GM19043 (cell line): ENCODE results near the gene NDUFS8.

Experiments
- ATAC-seq: cut with Tn5 transposase; IDR thresholded peaks from one replicate; pipeline ENCODE4 v1.9.1; 2021; ENCODE audit warnings: low read depth; ENCODE audit not compliant: unreplicated experiment

NDUFS8 gene

DNA sequence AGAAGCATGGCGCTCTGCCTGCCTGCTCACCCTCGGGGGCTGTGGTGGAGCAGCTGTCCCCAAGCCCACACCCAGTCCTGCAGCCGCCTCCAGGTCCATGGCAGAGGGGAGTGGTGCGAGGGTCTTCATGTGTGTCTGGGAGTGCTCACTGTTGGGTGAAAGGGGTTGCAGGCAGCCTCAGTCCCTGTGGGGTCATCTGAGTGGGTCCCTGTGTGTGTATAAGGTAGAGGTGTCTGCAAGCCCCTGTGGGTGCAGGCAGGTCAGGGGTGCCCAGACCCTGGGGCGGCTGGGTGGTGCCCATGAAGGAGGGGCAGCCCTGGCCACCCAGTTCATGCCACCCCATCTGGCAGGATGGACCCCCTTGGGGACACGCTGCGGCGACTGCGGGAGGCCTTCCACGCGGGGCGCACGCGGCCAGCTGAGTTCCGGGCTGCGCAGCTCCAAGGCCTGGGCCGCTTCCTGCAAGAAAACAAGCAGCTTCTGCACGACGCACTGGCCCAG, 15.5 kb upstream of the NDUFS8 start:
- ATAC-seq: no peak

GRCh38 chr11:68015467-68015866, 15.0 kb upstream of the NDUFS8 start:
- no peak for ATAC-seq

GRCh38 chr11:68016161-68016903, 14.1 kb upstream of the NDUFS8 start:
- ATAC-seq: no peak

GRCh38 chr11:68016904-68017817, 13.3 kb upstream of the NDUFS8 start:
- ATAC-seq: no peak

DNA sequence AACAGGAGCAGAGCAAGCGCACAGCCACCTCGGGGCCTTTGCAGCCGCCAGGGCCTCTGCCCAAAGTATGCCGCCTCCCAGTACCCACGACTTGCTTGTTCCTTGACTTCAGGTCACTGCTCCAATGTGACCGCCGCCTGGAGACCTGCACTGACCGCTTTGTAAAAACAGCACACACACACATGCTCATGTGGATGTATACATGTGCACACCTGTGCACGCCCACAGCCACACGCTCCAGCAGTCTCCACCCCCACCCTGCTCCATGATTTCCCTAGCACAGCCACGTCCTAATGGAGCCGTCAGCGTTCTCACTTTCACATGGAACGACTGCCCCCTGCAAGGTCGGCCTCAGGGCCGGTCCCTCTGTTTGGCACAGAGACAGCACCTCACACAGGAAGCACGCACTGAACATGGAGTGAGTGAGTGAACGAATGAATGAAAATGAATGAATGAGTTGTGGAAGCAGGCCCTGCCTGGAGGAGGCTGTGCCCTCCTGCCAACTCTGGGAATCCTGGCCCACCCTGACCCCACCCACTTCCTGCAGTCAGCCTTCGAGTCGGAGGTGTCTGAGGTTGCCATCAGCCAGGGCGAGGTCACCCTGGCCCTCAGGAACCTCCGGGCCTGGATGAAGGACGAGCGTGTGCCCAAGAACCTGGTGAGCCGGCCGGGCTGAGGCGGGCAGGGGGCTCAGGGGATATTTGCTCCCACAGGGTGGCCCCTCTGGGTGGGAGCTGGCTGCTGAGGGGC, 12.3 kb upstream of the NDUFS8 start:
- no peak for ATAC-seq

DNA sequence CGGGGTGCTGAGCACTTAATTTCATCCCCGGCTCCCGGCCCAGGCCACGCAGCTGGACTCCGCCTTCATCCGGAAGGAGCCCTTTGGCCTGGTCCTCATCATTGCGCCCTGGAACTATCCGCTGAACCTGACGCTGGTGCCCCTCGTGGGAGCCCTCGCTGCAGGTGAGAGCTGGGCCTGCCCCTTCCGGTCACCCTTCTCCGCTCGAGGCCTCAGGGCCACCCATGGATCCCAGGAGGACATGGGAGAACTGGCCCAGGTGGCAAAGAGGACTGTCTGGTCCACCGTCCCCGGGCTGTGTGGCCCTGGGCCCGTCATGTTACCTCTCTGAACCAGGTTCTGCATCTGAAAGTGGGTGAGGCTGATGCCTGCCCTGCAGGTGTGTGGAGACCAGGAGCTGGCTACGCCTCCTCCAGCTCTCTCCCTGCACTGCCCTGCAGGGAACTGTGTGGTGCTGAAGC, 11.7 kb upstream of the NDUFS8 start:
- no peak for ATAC-seq

- no peak for ATAC-seq
Observed at GRCh38 chr11:68019486-68019885, 11.0 kb upstream of the NDUFS8 start.

DNA sequence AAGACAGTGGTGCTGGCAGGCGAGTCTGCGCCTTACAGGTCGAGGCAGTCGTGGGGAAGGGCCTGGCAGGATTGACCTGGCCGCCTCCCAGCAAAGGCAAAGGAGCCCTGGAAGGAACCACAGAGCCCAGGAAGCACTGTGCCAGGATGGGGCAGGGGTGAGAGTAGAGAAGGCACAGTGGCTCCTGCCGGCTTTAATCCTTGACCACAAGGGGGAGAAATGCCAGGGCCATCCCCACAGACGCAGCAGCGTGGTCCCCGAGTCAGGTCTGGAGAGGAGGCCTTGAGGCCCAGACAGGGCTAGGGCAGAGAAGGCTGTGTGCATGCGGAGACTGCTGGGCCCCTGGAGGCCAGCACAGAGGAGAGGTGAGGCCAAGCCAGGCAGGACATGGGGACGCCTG, 9.9 kb upstream of the NDUFS8 start:
- no peak for ATAC-seq

GRCh38 chr11:68021167-68021787, 9.2 kb upstream of the NDUFS8 start:
- ATAC-seq: no peak

DNA sequence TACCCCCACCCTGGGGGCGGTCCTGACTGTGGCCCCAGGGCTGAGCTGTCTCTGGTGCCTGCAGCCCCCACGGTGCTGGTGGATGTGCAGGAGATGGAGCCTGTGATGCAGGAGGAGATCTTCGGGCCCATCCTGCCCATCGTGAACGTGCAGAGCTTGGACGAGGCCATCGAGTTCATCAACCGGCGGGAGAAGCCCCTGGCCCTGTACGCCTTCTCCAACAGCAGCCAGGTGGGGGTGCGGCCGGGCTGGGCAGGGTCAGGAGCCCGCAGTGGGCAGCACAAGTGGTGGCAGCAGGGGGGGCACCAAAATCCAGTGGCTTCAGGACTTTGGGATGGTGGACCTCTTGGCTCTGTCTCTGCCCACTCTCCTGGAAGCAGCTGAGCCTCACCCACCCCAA, 8.0 kb upstream of the NDUFS8 start:
- no peak for ATAC-seq

- no peak for ATAC-seq
Observed at GRCh38 chr11:68024508-68024907, 6.0 kb upstream of the NDUFS8 start.

DNA sequence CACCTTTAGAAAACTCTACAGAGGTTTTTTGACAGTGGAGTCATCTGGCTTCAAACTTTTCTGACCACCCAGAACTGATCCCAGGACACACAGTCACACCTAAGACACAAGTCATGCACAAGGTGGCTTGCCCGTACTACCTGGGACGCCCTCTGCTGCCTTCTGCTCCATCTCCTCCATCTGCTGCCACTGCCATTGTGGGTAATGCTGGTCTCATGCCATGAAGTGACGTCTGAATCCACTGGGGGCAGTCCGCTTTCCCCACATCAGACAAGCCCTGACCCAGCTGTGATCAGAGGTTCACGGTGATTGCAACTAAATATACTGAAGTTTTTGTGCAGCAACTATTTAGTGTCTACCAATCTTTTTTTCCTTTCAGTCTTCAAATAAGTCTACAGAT, 5.4 kb upstream of the NDUFS8 start:
- no peak for ATAC-seq

DNA sequence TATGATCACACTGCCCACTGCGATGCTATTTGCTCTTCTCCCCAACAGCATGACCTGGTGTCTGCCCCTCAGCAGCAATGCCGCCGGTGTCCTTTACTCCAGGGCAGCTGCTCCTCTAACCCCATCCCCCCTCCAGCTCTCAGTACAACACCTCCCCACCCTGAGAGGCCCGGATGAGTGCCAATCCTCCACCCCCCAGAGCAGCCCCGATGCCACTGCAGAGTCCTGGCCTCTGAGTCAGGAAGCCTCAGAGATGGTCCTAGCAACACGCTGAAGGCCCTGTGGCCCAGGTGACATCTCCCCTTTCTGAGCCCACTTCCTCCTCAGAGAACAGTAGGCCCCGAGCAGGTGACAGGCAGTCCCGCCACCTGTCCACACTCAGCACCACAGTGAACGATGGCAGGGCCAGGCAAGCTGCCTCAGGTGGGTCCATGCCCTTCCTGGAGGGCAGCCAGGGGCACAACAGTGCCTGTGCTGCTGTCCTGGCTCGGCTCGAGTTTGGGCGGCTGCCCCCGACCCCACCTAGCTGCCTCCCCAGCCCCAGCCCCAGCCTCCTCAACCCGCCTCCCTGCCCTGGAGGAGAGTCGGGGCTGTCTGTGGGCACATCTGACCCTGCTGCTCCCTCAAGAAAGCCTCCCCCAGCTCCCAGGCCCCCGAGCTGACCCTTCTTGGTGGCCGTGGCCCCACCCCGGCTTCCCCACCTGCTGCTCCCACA, 3.9 kb upstream of the NDUFS8 start:
- no peak for ATAC-seq

- no peak for ATAC-seq
Observed at GRCh38 chr11:68027667-68028066, 2.8 kb upstream of the NDUFS8 start.

DNA sequence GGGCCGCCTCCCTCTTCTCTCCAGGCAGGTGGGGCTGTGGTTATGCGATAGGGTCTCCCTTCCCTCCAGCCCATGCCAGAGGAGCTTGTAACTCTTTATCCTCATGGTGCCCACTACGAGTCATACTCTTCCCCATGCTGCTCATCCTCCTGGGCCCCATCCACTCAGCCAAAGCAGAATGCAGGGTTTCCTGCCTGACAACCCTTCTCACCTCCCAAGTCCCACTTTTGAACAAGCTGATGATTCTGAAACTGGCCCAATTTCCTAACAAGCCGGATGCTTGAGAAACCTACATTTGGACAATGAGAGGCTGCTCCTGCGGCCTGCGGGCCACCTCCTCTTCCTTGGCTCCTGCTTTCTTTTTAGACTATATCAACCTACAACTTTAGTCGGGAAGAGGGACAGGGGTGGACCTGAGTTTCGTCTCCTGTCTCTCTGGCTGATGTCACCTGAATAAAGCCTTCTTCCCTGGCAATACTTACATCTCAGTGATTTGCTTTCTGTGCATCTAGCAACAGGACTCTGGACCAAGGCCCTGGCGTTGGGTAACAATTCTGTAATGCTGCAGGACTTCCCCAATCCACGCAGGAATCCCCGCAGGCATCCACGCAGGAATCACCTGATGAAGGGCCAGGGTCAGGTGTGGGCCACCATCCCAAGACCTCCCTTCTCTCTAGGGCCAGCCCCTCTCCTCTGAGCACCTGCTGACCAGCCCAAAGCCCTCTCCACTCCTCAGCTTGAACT, 1.5 kb upstream of the NDUFS8 start:
- ATAC-seq: no peak

- ATAC-seq: no peak
Observed at GRCh38 chr11:68031144-68031464, 623 bp downstream of the NDUFS8 start.

- no peak for ATAC-seq
Observed at GRCh38 chr11:68032003-68032402, 1.5 kb downstream of the NDUFS8 start.

DNA sequence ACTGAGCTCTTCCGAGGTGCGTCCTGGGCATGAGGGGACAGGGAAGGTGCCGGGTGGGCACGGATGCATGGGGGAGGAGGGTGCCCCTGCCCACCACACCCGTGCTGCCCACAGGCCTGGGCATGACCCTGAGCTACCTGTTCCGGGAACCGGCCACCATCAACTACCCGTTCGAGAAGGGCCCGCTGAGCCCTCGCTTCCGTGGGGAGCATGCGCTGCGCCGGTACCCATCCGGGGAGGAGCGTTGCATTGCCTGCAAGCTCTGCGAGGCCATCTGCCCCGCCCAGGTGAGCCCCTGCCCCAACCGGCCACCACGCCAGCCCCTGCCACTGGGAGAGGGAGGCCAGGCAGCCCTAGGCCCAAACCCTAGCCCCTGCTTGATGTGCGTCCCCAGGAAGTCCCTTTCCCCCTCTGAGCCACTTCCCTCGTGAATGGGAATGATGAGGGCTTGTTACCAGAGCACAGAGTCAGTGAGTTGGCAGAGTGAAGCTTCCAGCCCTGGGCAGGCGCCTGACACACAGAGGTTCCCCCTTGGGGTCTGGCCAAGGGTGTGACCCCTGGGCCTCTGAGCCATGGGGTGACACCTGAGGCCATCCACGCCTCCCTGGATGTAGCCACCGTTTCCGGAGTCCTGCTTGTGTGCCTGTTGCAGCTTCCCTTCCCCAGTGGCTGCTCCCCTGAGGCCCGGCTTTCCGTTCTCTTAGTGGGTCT, 2.7 kb downstream of the NDUFS8 start:
- ATAC-seq: no peak

DNA sequence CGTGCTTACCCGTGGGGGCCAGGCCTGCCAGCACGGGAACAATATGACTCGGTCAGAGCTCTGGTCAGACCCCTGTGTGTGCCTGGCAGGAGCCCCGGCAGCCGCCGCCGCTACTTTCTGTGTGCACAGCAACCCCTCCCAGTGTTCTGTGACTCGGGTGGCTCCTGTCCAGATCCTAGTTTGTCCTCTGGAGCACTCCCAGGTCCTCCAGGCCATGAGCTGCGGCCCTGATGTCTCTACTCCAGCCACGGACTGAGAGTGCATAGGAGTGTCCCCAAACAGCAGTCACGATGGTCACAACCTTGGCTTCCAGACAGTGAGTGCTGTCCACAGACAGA, 3.2 kb downstream of the NDUFS8 start:
- ATAC-seq: no peak
